CD4-positive, alpha-beta T cell treated with Interferon gamma for 1 hour (primary cell): ENCODE data around the gene SLC4A2.

Source experiments
- DNase-seq: peaks from one replicate; pipeline ENCODE4 v3.0.0-alpha.2; 2020

The SLC4A2 gene

GRCh38 chr7:151082141-151083070, 23.0 kb downstream of the SLC4A2 start:
- no peak for DNase-seq

GRCh38 chr7:151083071-151083823, 23.9 kb downstream of the SLC4A2 start, which contains the start of gene TMUB1:
Gene TMUB1, minus strand, starts transcription at chr7:151083493. Its CDS starts 930 bp downstream, at chr7:151082563.
- peak; percentile 88 for DNase-seq

- DNase-seq, result no peak
Measured at GRCh38 chr7:151083824-151084160, 24.4 kb downstream of the SLC4A2 start.

GRCh38 chr7:151085329-151085690, 25.9 kb downstream of the SLC4A2 start:
- DNase-seq, result no peak

GRCh38 chr7:151085691-151086620, 26.6 kb downstream of the SLC4A2 start, which contains the start of gene AGAP3:
Gene AGAP3, plus strand, starts transcription at chr7:151086475. Its CDS starts 267 bp downstream, at chr7:151086742.
- DNase-seq, result peak; percentile 60

GRCh38 chr7:151086802-151087244, 27.4 kb downstream of the SLC4A2 start:
- DNase-seq, result no peak

GRCh38 chr7:151087245-151088018, 28.0 kb downstream of the SLC4A2 start:
- peak; percentile 43 for DNase-seq

- DNase-seq, result no peak
Measured at GRCh38 chr7:151088019-151088855, 28.8 kb downstream of the SLC4A2 start.

- peak; percentile 77 for DNase-seq
Measured at GRCh38 chr7:151088856-151089699, 29.7 kb downstream of the SLC4A2 start.

GRCh38 chr7:151089893-151090730, 30.7 kb downstream of the SLC4A2 start:
- DNase-seq, result no peak

- DNase-seq, result no peak
Measured at GRCh38 chr7:151091003-151091402, 31.6 kb downstream of the SLC4A2 start.

- DNase-seq, result no peak
Measured at GRCh38 chr7:151091431-151091830, 32.0 kb downstream of the SLC4A2 start.

- DNase-seq, result no peak
Measured at GRCh38 chr7:151091988-151092387, 32.6 kb downstream of the SLC4A2 start.

GRCh38 chr7:151093748-151094147, 34.4 kb downstream of the SLC4A2 start:
- no peak for DNase-seq

GRCh38 chr7:151094675-151095074, 35.3 kb downstream of the SLC4A2 start:
- DNase-seq, result no peak

- no peak for DNase-seq
Measured at GRCh38 chr7:151095123-151095797, 35.9 kb downstream of the SLC4A2 start.

GRCh38 chr7:151095828-151096475, 36.6 kb downstream of the SLC4A2 start:
- DNase-seq, result no peak
